Measurements from ENCODE around the gene PRAC2. TPM values are rescaled to one million over a fixed set of nuclear protein-coding genes. Genes with fewer than 3 reads are reported as not detected.

PRAC2 gene
- total RNA-seq, 1 donor from 2014 or later = not detected

DNA sequence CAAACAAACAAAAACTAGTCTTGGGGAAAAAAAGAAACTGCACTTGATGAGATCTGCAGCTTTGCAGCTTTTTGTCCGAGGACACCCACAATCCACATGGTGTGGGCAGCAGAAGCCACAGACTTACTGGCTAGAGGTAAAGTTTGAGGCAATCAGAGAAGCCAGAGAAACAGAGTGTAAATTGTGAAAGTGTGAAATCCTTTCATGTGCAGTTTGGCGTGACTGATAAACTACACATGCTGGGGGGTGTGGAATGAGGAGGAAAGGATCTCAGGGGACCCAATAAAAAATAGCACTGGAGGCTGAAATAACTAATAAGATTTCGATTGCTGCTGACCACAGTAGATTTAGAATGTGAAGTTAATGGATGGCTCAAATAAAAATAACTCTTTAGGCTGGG, 48.0 kb downstream of the PRAC2 start:
- H3K4me3 ChIP-seq = no peak overlapping the region
- H3K27me3 ChIP-seq (ENCODE audit: low read depth) = peaks cover 36% of the 10 kb centered on the region
- H3K4me1 ChIP-seq = no peaks in the 10 kb centered on the region
- TF ChIP-seq, protein P1, sequence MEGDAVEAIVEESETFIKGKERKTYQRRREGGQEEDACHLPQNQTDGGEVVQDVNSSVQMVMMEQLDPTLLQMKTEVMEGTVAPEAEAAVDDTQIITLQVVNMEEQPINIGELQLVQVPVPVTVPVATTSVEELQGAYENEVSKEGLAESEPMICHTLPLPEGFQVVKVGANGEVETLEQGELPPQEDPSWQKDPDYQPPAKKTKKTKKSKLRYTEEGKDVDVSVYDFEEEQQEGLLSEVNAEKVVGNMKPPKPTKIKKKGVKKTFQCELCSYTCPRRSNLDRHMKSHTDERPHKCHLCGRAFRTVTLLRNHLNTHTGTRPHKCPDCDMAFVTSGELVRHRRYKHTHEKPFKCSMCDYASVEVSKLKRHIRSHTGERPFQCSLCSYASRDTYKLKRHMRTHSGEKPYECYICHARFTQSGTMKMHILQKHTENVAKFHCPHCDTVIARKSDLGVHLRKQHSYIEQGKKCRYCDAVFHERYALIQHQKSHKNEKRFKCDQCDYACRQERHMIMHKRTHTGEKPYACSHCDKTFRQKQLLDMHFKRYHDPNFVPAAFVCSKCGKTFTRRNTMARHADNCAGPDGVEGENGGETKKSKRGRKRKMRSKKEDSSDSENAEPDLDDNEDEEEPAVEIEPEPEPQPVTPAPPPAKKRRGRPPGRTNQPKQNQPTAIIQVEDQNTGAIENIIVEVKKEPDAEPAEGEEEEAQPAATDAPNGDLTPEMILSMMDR (IDR thresholded peaks at IDR 0.05) = no peak
- H3K27ac ChIP-seq = no peak overlapping the region
- ATAC-seq (no peak), DNase-seq (no peak)
- H3K36me3 ChIP-seq = no peaks in the 10 kb centered on the region
- intact Hi-C loops (cut with DNase I) = no loop called here
- H3K9me3 ChIP-seq = no peaks in the 10 kb centered on the region

DNA sequence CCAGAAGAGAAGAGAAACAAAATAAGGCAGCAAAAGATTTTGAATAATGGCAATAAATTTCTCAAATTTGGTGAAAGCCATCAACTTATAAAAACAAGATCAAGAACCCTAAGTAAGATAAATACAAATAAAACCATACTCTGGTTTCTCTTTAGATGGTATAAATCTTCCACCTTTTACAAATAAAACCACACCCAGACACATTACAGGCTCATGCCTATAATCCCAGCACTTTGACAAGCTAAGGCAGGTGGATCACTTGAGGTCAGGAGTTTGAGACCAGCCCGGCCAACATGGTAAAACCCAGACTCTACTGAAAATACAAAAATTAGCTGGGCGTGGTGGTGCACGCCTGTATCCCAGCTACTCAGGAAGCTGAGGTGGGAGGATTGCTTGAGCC, 50.3 kb downstream of the PRAC2 start:
- Histone ChIP-seq H3K4me1 (no peaks in the 10 kb centered on the region), H3K9me3 (no peaks in the 10 kb centered on the region), H3K36me3 (no peaks in the 10 kb centered on the region), H3K27ac (no peak overlapping the region), H3K4me3 (no peak overlapping the region), H3K27me3 (ENCODE audit: low read depth) (peaks cover 37% of the 10 kb centered on the region)
- TF ChIP-seq, protein P1 (IDR thresholded peaks at IDR 0.05) = no peak
- ATAC-seq (no peak), DNase-seq (no peak)
- intact Hi-C loops (cut with DNase I) = no loop called here

Small RNA genes within 50 kb of the gene (microRNA-seq; reads per million reads assigned to microRNA genes)
- not detected for gene MIR3185 (ENCODE audit: borderline number of aligned reads)

Other genes starting within 250 kb of the PRAC2 start
- not detected for gene HOXB1, start 192.2 kb upstream of the PRAC2 start, total RNA-seq
- 5.6 TPM for gene HOXB2, start 178.1 kb upstream of the PRAC2 start, total RNA-seq
- 5.8 TPM for gene HOXB4, start 144.8 kb upstream of the PRAC2 start, total RNA-seq
- gene HOXB3, start 132.9 kb upstream of the PRAC2 start, total RNA-seq = 11.3 TPM
- gene HOXB5, start 129.4 kb upstream of the PRAC2 start, total RNA-seq = 3.9 TPM
- 4.4 TPM for gene HOXB6, start 118.2 kb upstream of the PRAC2 start, total RNA-seq
- gene HOXB7, start 112.2 kb upstream of the PRAC2 start, total RNA-seq = 2.4 TPM
- gene HOXB8, start 107.9 kb upstream of the PRAC2 start, total RNA-seq = 0.21 TPM
- not detected for gene HOXB9, start 96.8 kb upstream of the PRAC2 start, total RNA-seq
- not detected for gene PRAC1, start 667 bp upstream of the PRAC2 start, total RNA-seq
- not detected for gene HOXB13, start 5.6 kb downstream of the PRAC2 start, total RNA-seq
- 2.7 TPM for gene TTLL6, start 94.0 kb downstream of the PRAC2 start, total RNA-seq
- gene CALCOCO2, start 107.8 kb downstream of the PRAC2 start, total RNA-seq = 174 TPM
- 42.6 TPM for gene ATP5MC1, start 169.6 kb downstream of the PRAC2 start, total RNA-seq
- 65.0 TPM for gene UBE2Z, start 185.2 kb downstream of the PRAC2 start, total RNA-seq
- gene SNF8, start 221.7 kb downstream of the PRAC2 start, total RNA-seq = 76.9 TPM
- not detected for gene GIP, start 245.4 kb downstream of the PRAC2 start, total RNA-seq

Measured in lower lobe of right lung (tissue), 2 donors.